NT2/D1 (cell line): ENCODE data around the gene DDX10.

ENCODE experiments used
- SUZ12 ChIP-seq: IDR thresholded peaks from 2 replicates; pipeline ENCODE4 v1.6.1; 2011; ENCODE audit not compliant: insufficient read length, insufficient read depth; ENCODE audit errors: extremely low read depth
- YY1 ChIP-seq: IDR thresholded peaks from 2 replicates; pipeline ENCODE4 v1.6.1; 2011; ENCODE audit not compliant: insufficient read length, insufficient read depth
- ZNF274 ChIP-seq: IDR thresholded peaks from 2 replicates; pipeline ENCODE4 v1.6.1; 2011; ENCODE audit warnings: mild to moderate bottlenecking, low read depth, low read length

GRCh38 chr11:108882211-108882831 lies 217.5 kb downstream of the DDX10 start:
- TF ChIP-seq YY1 (no peak), ZNF274 (no peak), SUZ12 (no peak)
